Spleen (tissue), 11 donors: Measurements from ENCODE around the gene ETHE1. TPM values are rescaled to one million over a fixed set of nuclear protein-coding genes. Genes with fewer than 3 reads are reported as not detected.

Experiments used
- DNase-seq: peaks from one replicate; pipeline ENCODE4 v3.0.0-alpha.2; 2020
- H3K27ac ChIP-seq, 8 donors: fragments of 200-600 bp; sonication (generic) in 7 of 8; 1 replicate in 4 of 8; 2 replicates in 4 of 8; pipeline versions ENCODE4 v1.5.0 to v1.8.0; 2016 to 2021; ENCODE audit warnings: inconsistent platforms in 4 of 8, mild to moderate bottlenecking in 4 of 8, moderate library complexity in 1 of 8
- H3K27me3 ChIP-seq, 7 donors: fragments of 200-600 bp; sonication (generic) in 6 of 7; replicated peaks in 1 of 7; 1 replicate in 4 of 7; 2 replicates in 3 of 7; pipeline versions ENCODE4 v1.5.0 to v1.8.0; 2016 to 2021; ENCODE audit warnings: inconsistent platforms in 3 of 7, mild to moderate bottlenecking in 1 of 7
- H3K36me3 ChIP-seq, 6 donors: fragments of 200-600 bp; sonication (generic) in 5 of 6; 1 replicate in 4 of 6; 2 replicates in 2 of 6; pipeline versions ENCODE4 v1.5.0 to v1.8.0; 2016 to 2021; ENCODE audit warnings: inconsistent platforms in 2 of 6
- H3K4me1 ChIP-seq, 6 donors: fragments of 200-600 bp; sonication (generic) in 5 of 6; 1 replicate in 3 of 6; 2 replicates in 3 of 6; pipeline versions ENCODE4 v1.5.0 to v1.8.0; 2016 to 2021; ENCODE audit warnings: inconsistent platforms in 3 of 6
- H3K4me3 ChIP-seq, 8 donors: fragments of 200-600 bp; sonication (generic) in 7 of 8; 1 replicate in 4 of 8; 2 replicates in 4 of 8; pipeline versions ENCODE4 v1.5.0 to v1.8.0; 2016 to 2021; ENCODE audit warnings: inconsistent platforms in 4 of 8, mild to moderate bottlenecking in 4 of 8, moderate library complexity in 2 of 8
- H3K9me3 ChIP-seq, 8 donors: fragments of 200-600 bp; sonication (generic) in 7 of 8; 1 replicate in 4 of 8; 2 replicates in 4 of 8; pipeline versions ENCODE4 v1.5.0 to v1.8.0; 2016 to 2021; ENCODE audit warnings: inconsistent platforms in 4 of 8
- POLR2A ChIP-seq, 3 donors: fragments of 450-650 bp; IDR thresholded peaks; one replicate each; pipeline ENCODE4 v1.5.1; 2017; ENCODE audit warnings: antibody characterized with exemption in 3 of 3, mild to moderate bottlenecking in 1 of 3
- POLR2AphosphoS5 ChIP-seq, 3 donors: sonication (generic); formaldehyde crosslinking; IDR thresholded peaks; one replicate each; pipeline ENCODE4 v1.5.1; 2017; ENCODE audit warnings: antibody characterized with exemption in 3 of 3
- WGBS, 5 donors: extraction: QIAGEN DNeasy Blood & Tissue Kit in 3 of 5; methylation state at CpG; one replicate each; pipeline versions ENCODE4 v1.1.5 to v1.1.7; 2013 to 2018; 5-methylcytosine and 5-hydroxymethylcytosine counted together
- intact Hi-C: fragments of 100-400 bp; cut with DNase I; formaldehyde crosslinking; loops from one replicate; pipeline ENCODE4 v1.15.0; 2023; ENCODE audit warnings: low total_unique reads
- polyA plus RNA-seq, 3 donors: library from polyadenylated mRNA; stranded (reverse); fragments of 200-250 nt; gene quantifications; one replicate each; pipeline ENCODE4 v1.2.1, GENCODE V29; 2013
- total RNA-seq, 7 donors: library from RNA; depleted of rRNA in 3 of 7; stranded (reverse); fragments of >200 nt in 3 of 7; fragmentation: NEBNext Ultra II Directional in 4 of 7; extraction: Animal tissue kit (Norgen Biotek cat#: 25700) in 4 of 7; gene quantifications; one replicate each; pipeline versions ENCODE4 v1.1.0 to v1.2.1, GENCODE V29; 2016 to 2021
- TF ChIP-seq, protein P1 (sequence below), 11 experiments: fragments of 200-600 bp in 7 of 11; fragments of 450-650 bp in 4 of 11; sonication (generic) in 4 of 11; IDR thresholded peaks in 8 of 11; conservative IDR thresholded peaks in 3 of 11; 1 replicate in 7 of 11; 2 replicates in 4 of 11; pipeline versions ENCODE4 v1.4.0 to v1.8.0; 2016 to 2021; ENCODE audit warnings: antibody characterized with exemption in 11 of 11, inconsistent platforms in 4 of 11, mild to moderate bottlenecking in 1 of 11
- donor health status: healthy with polysubstance abuse.
- donor health status: DM: no; HTN: no; CAD: no; lungs with moderate emphysema.
- donor health status: DM: no; HTN: no; CAD: no.
- donor health status: Bipolar disorder and iron deficiency.
- donor health status: healthy.
- donor health status: DM: no; HTN: no; CAD: no.
- donor health status: DM: yes; HTN: yes; CAD: no.

Gene ETHE1
- total and polyA plus RNA-seq, 10 donors: 20.2 to 53.4 (median 34.9) TPM

GRCh38 chr19:43561139-43561970, 34.4 kb upstream of the ETHE1 start:
- Histone ChIP-seq H3K36me3 (peaks cover 0 to 54% (median 13%) of the 10 kb centered on the region in 6 donors), H3K9me3 (no peaks in the 10 kb centered on the region), H3K4me3 (no peak overlapping the region), H3K27ac (peak overlapping the region; percentile 76 to 90 (median 88)), H3K27me3 (no peaks in the 10 kb centered on the region), H3K4me1 (peaks cover 14 to 63% (median 38%) of the 10 kb centered on the region in 6 donors)
- intact Hi-C loops: no loop called here
- DNase-seq: peak; percentile 56
- TF ChIP-seq, protein P1, sequence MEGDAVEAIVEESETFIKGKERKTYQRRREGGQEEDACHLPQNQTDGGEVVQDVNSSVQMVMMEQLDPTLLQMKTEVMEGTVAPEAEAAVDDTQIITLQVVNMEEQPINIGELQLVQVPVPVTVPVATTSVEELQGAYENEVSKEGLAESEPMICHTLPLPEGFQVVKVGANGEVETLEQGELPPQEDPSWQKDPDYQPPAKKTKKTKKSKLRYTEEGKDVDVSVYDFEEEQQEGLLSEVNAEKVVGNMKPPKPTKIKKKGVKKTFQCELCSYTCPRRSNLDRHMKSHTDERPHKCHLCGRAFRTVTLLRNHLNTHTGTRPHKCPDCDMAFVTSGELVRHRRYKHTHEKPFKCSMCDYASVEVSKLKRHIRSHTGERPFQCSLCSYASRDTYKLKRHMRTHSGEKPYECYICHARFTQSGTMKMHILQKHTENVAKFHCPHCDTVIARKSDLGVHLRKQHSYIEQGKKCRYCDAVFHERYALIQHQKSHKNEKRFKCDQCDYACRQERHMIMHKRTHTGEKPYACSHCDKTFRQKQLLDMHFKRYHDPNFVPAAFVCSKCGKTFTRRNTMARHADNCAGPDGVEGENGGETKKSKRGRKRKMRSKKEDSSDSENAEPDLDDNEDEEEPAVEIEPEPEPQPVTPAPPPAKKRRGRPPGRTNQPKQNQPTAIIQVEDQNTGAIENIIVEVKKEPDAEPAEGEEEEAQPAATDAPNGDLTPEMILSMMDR (IDR thresholded peaks at IDR 0.05 in 8 of 11, conservative IDR thresholded peaks at IDR 0.05 in 3 of 11): no peak
- TF ChIP-seq POLR2A (IDR thresholded peaks at IDR 0.05): no peak
- no peak for TF ChIP-seq POLR2AphosphoS5 (IDR thresholded peaks at IDR 0.05)
- 88 to 96% (median 94%) methylated on average over 12 of the region's 12 CpGs for WGBS, 5 donors

DNA sequence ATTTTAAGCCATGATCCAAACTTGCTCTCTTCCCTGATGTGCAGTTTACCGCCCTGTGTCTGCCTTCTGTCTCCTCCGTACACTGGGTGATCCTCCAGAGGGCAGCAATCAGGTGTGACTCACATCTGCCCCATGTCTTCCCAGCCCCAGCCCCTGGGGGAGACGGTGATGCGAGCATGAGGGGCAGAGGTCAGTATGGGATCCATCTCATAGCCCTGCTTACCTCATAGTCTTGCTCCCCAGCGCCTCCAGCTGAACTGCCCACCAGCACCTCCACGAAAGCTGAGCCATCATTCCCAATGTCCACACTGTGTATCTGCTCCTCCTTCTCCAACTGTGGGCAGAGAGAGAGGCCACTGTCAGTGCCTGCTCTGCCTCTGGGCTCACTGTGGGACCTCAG, 33.7 kb upstream of the ETHE1 start:
- H3K27ac ChIP-seq: peak overlapping the region in 1 of 8 donors; percentile 89
- intact Hi-C loops: no loop called here
- peaks cover 14 to 68% (median 38%) of the 10 kb centered on the region in 6 donors for H3K4me1 ChIP-seq
- H3K4me3 ChIP-seq: no peak overlapping the region
- peaks cover 0 to 60% (median 13%) of the 10 kb centered on the region in 6 donors for H3K36me3 ChIP-seq
- WGBS, 5 donors: 86 to 91% (median 86%) methylated on average over 6 of the region's 6 CpGs
- no peaks in the 10 kb centered on the region for H3K27me3 ChIP-seq
- DNase-seq: peak; percentile 68
- TF ChIP-seq POLR2A (IDR thresholded peaks at IDR 0.05) (no peak), POLR2AphosphoS5 (IDR thresholded peaks at IDR 0.05) (no peak)
- TF ChIP-seq, protein P1 (IDR thresholded peaks at IDR 0.05 in 8 of 11, conservative IDR thresholded peaks at IDR 0.05 in 3 of 11): no peak
- H3K9me3 ChIP-seq: no peaks in the 10 kb centered on the region

DNA sequence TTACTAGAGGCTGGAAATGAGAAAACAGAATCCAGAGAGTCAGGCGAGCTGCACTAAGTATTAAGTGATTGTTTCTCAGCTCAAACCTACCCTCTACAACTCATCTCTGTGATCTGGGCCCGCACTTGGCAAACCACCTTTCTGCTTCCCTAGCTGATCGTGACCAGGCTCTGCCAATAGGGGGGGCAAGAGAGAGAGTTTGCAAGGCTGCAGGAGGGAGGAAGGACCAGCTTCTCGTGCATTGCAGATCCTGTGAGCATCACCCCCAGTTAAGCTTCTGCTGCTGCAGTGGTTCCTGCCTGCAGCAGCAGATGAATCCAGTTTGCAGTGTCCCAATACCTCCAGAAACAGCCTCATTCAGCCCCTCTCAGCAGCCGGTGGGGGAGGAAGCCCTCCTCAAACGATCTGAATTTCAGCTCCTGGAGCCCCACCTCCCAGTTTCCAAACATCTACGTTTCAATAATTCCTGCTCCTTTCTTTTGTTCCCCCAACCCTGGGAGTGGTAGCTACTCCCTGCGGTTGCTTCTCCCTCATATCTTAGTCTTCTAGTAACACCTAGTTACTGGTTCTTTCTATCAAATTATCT, 28.3 kb upstream of the ETHE1 start:
- WGBS, 5 donors: 34 to 43% (median 41%) methylated on average over 8 of the region's 8 CpGs
- DNase-seq: peak; percentile 86
- H3K27ac ChIP-seq: no peak overlapping the region
- no peaks in the 10 kb centered on the region for H3K9me3 ChIP-seq
- no peaks in the 10 kb centered on the region for H3K27me3 ChIP-seq
- H3K4me3 ChIP-seq: no peak overlapping the region
- peaks cover 0 to 26% (median 7%) of the 10 kb centered on the region in 6 donors for H3K4me1 ChIP-seq
- intact Hi-C loops: no loop called here
- TF ChIP-seq POLR2AphosphoS5 (IDR thresholded peaks at IDR 0.05) (peak in 1 of 3 donors; percentile 38), POLR2A (IDR thresholded peaks at IDR 0.05) (no peak)
- TF ChIP-seq, protein P1 (IDR thresholded peaks at IDR 0.05 in 8 of 11, conservative IDR thresholded peaks at IDR 0.05 in 3 of 11): peak; percentile 36 to 86 (median 71)
- H3K36me3 ChIP-seq: peaks cover 0 to 100% (median 47%) of the 10 kb centered on the region in 6 donors
